Activated B cell treated with CpG ODN at 0.5 μM for 24 hours (primary cell): ENCODE data around the gene PKP1. TPM values are rescaled to one million over a fixed set of nuclear protein-coding genes. Genes with fewer than 3 reads are reported as not detected.

Experiments
- ATAC-seq: fragments of 200-7000 bp; cut with Tn5 transposase; one replicate; pipeline ENCODE4 v1.10.0; 2021; ENCODE audit warnings: low read depth, mild to moderate bottlenecking, moderate library complexity
- CTCF ChIA-PET: fragments of 350-600 bp; sonication (Branson Sonifier 250); formaldehyde crosslinking; loops from one replicate; lab custom pipeline; 2021; ENCODE audit warnings: antibody characterized with exemption; lab: Charles Lee
- POLR2A ChIA-PET: fragments of 350-600 bp; sonication (Branson Sonifier 250); formaldehyde crosslinking; loops from one replicate; lab custom pipeline; 2021; ENCODE audit warnings: antibody characterized with exemption; lab: Charles Lee
- DNase-seq: peaks from one replicate; pipeline ENCODE4 v3.0.0; 2022
- H3K27ac Mint-ChIP-seq: one replicate; pipeline ENCODE4 v1.8.0; 2020; ENCODE audit warnings: mixed read lengths
- H3K27me3 Mint-ChIP-seq: one replicate; pipeline ENCODE4 v1.8.0; 2021; ENCODE audit warnings: mixed read lengths
- H3K36me3 Mint-ChIP-seq: one replicate; pipeline ENCODE4 v1.8.0; 2021; ENCODE audit warnings: low read depth, mixed read lengths
- H3K4me1 Mint-ChIP-seq: one replicate; pipeline ENCODE4 v1.8.0; 2021; ENCODE audit warnings: mixed read lengths
- H3K4me3 Mint-ChIP-seq: one replicate; pipeline ENCODE4 v1.8.0; 2020; ENCODE audit warnings: mild to moderate bottlenecking, mixed read lengths
- H3K9me3 Mint-ChIP-seq: one replicate; pipeline ENCODE4 v1.8.0; 2020; ENCODE audit warnings: mixed read lengths
- intact Hi-C: fragments of 100-400 bp; cut with micrococcal nuclease; formaldehyde crosslinking; loops from one replicate; pipeline ENCODE4 v1.15.1; 2024
- total RNA-seq: library from RNA; stranded (reverse); gene quantifications from 2 replicates; pipeline ENCODE4 v1.2.3, GENCODE V29; 2022
- TF ChIP-seq, protein P1 (sequence below): fragments of 200-600 bp; IDR thresholded peaks from one replicate; pipeline ENCODE4 v1.8.0; 2022; ENCODE audit warnings: antibody characterized with exemption, mild to moderate bottlenecking

PKP1 gene
- total RNA-seq, 1 donor from 2014 or later = not detected

GRCh38 chr1:201248721-201249559 is 34.4 kb upstream of the PKP1 start:
- no peak for DNase-seq
- H3K4me1 Mint-ChIP-seq = no peaks in the 10 kb centered on the region
- no peak for ATAC-seq
- no peak overlapping the region for H3K4me3 Mint-ChIP-seq
- H3K27me3 Mint-ChIP-seq = peaks cover 17% of the 10 kb centered on the region
- intact Hi-C loops = no loop called here
- TF ChIP-seq, protein P1, sequence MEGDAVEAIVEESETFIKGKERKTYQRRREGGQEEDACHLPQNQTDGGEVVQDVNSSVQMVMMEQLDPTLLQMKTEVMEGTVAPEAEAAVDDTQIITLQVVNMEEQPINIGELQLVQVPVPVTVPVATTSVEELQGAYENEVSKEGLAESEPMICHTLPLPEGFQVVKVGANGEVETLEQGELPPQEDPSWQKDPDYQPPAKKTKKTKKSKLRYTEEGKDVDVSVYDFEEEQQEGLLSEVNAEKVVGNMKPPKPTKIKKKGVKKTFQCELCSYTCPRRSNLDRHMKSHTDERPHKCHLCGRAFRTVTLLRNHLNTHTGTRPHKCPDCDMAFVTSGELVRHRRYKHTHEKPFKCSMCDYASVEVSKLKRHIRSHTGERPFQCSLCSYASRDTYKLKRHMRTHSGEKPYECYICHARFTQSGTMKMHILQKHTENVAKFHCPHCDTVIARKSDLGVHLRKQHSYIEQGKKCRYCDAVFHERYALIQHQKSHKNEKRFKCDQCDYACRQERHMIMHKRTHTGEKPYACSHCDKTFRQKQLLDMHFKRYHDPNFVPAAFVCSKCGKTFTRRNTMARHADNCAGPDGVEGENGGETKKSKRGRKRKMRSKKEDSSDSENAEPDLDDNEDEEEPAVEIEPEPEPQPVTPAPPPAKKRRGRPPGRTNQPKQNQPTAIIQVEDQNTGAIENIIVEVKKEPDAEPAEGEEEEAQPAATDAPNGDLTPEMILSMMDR = no peak
- H3K27ac Mint-ChIP-seq = no peak overlapping the region
- H3K36me3 Mint-ChIP-seq = no peaks in the 10 kb centered on the region
- POLR2A ChIA-PET = no interaction called here
- H3K9me3 Mint-ChIP-seq = no peaks in the 10 kb centered on the region
- CTCF ChIA-PET = no interaction called here

GRCh38 chr1:201250326-201251011 is 32.8 kb upstream of the PKP1 start:
- Mint-ChIP-seq H3K9me3 (no peaks in the 10 kb centered on the region), H3K36me3 (no peaks in the 10 kb centered on the region), H3K27me3 (peaks cover 7% of the 10 kb centered on the region), H3K4me3 (no peak overlapping the region), H3K4me1 (no peaks in the 10 kb centered on the region), H3K27ac (no peak overlapping the region)
- ATAC-seq = no peak
- DNase-seq = no peak
- POLR2A ChIA-PET = no interaction called here
- CTCF ChIA-PET = no interaction called here
- intact Hi-C loops = no loop called here
- TF ChIP-seq, protein P1 = no peak

GRCh38 chr1:201251411-201251810 is 31.9 kb upstream of the PKP1 start:
- Mint-ChIP-seq H3K4me3 (no peak overlapping the region), H3K27me3 (peaks cover 7% of the 10 kb centered on the region), H3K9me3 (no peaks in the 10 kb centered on the region), H3K36me3 (no peaks in the 10 kb centered on the region), H3K4me1 (no peaks in the 10 kb centered on the region), H3K27ac (no peak overlapping the region)
- TF ChIP-seq, protein P1 = no peak
- ATAC-seq = no peak
- CTCF ChIA-PET = no interaction called here
- no peak for DNase-seq
- POLR2A ChIA-PET = no interaction called here
- intact Hi-C loops = no loop called here

DNA sequence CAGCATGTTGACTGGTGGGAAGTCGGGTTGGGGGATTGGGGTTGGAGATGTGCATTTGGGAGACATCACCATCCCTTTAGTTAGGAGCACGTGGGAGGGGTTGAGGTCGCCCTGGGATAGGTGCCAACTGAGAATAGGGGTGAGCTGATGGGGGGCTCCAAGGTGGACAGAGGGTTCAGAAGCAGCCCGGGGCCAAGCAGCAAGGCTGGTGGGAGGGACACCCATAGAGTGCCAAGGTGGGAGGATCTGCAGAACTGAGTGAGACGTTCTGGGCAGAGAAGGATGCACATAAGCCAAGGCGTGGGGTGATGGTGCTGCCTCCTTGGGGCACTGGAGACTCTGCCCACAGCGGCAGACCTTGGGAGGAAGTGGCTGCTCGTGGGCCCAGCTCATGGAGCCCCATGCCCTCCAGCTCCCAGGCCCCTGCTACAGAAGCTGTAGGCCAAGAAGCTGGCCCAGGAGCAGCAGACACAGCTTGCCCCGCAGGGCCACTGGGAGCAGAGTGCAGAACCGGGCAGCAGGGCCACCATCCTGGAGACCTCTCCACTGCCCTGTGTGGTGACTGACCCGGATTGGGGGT is 31.4 kb upstream of the PKP1 start:
- H3K4me1 Mint-ChIP-seq = no peaks in the 10 kb centered on the region
- ChIA-PET CTCF (no interaction called here), POLR2A (no interaction called here)
- no peak overlapping the region for H3K4me3 Mint-ChIP-seq
- no peaks in the 10 kb centered on the region for H3K9me3 Mint-ChIP-seq
- no peak overlapping the region for H3K27ac Mint-ChIP-seq
- peaks cover 7% of the 10 kb centered on the region for H3K27me3 Mint-ChIP-seq
- no peaks in the 10 kb centered on the region for H3K36me3 Mint-ChIP-seq
- intact Hi-C loops = no loop called here
- ATAC-seq (no peak), DNase-seq (no peak)
- TF ChIP-seq, protein P1 = no peak

DNA sequence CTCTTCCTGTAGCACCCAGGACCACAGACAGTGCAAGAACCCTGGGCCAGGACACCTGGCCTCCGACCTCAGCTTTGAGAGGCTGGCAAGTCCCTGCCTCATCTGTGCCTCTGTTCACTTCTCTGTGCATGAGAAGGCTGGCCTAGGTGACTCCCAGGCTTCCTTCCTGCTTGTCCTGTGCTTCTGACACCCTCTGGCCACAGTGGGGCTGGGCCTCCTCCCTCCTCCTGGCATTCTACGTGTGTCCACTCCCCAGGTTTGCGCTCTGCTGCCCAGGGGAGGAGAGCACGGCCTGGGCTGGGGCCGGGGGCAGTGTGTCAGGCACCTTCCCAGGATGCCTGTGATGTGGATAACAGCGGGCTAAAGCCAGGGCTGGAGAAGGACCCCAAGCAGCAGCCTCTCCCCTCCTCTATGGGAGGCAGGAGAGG is 30.3 kb upstream of the PKP1 start:
- Mint-ChIP-seq H3K4me1 (no peaks in the 10 kb centered on the region), H3K27ac (no peak overlapping the region), H3K9me3 (no peaks in the 10 kb centered on the region), H3K27me3 (peaks cover 7% of the 10 kb centered on the region), H3K4me3 (no peak overlapping the region), H3K36me3 (no peaks in the 10 kb centered on the region)
- intact Hi-C loops = no loop called here
- ATAC-seq (no peak), DNase-seq (no peak)
- ChIA-PET POLR2A (no interaction called here), CTCF (no interaction called here)
- TF ChIP-seq, protein P1 = no peak
